ENCODE data around the gene MPZL1.

MPZL1 gene

DNA sequence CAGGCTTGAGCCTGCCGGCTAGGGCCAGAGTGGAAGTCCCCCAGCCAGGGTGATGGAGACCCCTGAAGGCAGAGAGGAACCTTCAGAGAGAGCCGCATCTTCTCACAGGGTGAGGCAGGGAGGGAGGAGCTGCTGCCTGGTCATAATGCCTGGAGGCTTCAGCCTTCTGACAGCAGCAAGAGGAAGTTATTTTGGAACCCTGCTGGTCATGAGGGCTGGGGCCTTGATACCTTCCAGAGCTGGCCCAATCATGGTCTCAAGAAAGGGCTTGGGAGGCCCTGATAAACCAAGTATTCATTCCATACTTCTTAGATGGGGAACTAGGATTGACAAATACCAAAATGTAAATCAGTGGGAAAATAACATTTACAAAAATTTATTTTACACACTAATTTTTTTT lies 26.6 kb upstream of the MPZL1 start:
- no peak for DNase-seq (ENCODE audit: low read depth in 2 of 2)

DNA sequence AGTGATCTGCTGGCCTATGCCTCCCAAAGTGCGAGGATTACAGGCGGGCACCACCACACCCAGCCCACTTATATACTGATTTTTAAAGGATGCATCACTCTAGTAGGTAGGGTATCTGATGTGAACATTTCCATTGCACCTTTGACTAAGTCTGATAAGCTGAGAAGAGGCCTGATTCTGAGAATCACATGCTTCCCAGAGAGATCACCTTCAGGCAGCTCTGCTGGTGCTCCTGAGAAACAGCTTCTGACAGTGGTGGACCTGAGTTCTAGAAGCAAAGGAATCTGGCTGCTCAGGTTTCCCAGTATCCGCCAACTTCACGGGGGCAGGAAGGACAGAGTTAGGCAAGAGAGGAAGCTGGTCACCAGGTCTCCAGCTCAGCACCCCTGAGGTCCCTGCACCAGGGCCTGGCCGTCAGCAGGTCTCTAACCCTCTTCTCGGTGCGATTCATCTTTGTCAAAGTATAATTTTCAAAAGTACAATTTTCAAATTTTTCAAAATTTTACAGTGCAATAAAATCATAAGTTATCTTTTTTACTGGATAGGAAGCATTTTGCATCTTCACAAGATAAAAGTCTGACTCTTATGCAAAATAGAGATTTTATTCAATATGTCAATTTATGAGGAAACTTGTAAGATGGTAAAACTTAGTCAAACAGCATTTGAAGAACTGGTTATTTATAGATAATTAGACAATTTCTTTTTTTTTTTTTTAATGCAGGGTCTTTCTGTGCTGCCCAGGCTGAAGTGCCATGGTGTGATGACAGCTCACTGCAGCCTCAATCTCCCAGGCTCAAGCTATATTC lies 25.8 kb upstream of the MPZL1 start:
- no peak for DNase-seq (ENCODE audit: low read depth in 2 of 2)

- no peak for DNase-seq (ENCODE audit: low read depth in 2 of 2)
Measured at GRCh38 chr1:167697667-167698141, 24.1 kb upstream of the MPZL1 start.

DNA sequence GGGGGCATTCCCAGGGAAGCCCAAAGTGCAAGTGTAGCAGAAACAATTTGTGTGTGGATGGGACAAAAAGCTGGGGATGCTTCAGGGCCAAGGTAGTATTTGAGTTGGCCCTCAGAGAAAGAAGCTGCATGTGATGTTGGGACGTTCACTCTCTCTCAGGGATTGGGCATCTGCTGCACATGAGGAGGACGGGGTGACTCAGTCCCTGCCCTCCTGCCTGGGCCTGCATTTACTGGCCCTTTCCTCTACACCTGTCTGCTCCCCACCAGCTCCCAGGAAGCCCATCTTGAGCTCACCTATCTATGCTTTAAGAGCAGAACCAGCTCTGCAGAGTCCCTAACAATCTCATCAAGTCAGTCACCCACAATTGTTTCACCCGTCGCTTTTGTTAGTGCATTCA lies 23.5 kb upstream of the MPZL1 start:
- no peak for DNase-seq (ENCODE audit: low read depth in 2 of 2)

- no peak for DNase-seq (ENCODE audit: low read depth in 2 of 2)
Measured at GRCh38 chr1:167701510-167701909, 20.3 kb upstream of the MPZL1 start.

DNA sequence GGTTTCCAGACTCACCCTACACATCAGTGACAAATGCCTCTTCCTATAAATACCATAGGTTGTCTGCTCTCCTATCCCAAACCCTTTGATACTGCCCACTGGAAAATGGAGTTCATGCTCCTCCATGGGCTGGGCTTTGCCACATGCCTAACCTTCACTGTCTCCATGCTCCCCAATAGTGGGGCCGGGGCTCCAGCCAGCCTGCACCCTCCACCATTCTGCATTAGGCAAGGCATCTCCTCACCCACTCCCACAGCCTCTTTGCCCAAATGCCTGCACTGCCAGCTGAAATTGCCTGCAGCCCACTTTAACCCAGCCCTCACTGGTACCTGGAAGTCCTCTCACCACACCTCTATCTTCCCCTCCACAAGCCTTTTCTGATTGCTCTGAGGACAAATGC lies 18.2 kb upstream of the MPZL1 start:
- no peak for DNase-seq (ENCODE audit: low read depth in 2 of 2)

- DNase-seq (ENCODE audit: low read depth in 2 of 2), result no peak
Measured at GRCh38 chr1:167704715-167705114, 17.1 kb upstream of the MPZL1 start.

DNA sequence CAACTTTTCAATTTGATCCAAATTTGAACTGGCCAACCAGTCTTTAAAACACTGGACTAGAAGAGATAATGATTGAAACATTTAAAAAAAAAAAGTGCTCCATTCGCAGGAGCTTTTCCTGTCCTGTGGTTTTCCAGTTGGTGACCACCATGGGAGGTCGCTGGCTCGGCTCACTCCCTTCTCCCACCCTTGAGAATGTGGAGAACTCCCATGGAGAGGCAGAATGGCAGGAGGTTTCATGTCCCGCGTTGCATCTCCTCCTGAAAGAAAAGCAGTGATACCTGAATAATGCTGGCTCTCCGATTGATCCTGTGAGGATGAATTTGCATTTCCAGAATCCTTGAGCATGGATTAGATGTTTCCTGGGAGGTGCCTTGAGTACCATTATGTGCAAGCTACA lies 16.5 kb upstream of the MPZL1 start:
- DNase-seq (ENCODE audit: low read depth in 2 of 2), result no peak

DNA sequence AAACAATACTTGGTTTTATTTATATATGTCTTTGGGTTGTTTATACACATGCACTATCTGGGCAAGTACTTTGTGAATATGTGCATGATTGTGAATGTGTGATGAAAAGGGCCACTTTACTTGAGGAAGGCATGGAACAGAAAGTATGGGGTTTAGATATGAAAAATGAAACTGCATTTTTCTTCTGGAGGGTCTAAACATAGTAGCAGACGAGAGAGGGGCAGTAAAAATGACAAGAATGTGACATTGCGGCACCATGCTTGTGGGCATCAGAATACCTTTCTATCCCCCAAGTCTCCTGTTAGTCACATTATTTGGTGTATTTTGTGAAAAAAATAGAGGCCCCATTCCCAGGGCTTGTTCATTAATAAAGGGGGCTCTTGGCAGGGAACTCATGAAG lies 15.4 kb upstream of the MPZL1 start:
- DNase-seq (ENCODE audit: low read depth in 2 of 2), result no peak

- no peak for DNase-seq (ENCODE audit: low read depth in 2 of 2)
Measured at GRCh38 chr1:167706931-167707877, 14.6 kb upstream of the MPZL1 start.

GRCh38 chr1:167707942-167708341 lies 13.8 kb upstream of the MPZL1 start:
- no peak for DNase-seq (ENCODE audit: low read depth in 2 of 2)

- DNase-seq (ENCODE audit: low read depth in 2 of 2), result no peak
Measured at GRCh38 chr1:167708940-167709389, 12.8 kb upstream of the MPZL1 start.

- no peak for DNase-seq (ENCODE audit: low read depth in 2 of 2)
Measured at GRCh38 chr1:167710836-167711235, 10.9 kb upstream of the MPZL1 start.

DNA sequence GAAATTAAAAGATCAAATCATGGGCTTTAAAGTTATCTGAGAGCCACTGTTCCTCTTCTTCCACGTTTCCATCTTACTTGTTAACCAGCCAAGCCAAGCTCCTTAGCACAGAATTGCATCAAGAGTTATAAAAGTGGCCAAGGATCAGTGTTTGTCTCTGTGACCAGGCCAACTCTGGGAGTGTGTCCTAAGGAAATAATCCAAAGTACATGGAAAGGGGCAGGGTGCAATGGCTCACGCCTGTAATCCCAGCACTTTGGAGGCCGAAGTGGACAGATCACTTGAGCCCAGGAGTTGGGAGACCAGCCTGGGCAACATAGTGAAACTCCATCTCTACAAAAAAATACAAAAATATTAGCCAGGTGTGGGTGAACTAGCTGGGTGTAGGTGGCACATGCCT lies 10.0 kb upstream of the MPZL1 start:
- no peak for DNase-seq (ENCODE audit: low read depth in 2 of 2)

DNA sequence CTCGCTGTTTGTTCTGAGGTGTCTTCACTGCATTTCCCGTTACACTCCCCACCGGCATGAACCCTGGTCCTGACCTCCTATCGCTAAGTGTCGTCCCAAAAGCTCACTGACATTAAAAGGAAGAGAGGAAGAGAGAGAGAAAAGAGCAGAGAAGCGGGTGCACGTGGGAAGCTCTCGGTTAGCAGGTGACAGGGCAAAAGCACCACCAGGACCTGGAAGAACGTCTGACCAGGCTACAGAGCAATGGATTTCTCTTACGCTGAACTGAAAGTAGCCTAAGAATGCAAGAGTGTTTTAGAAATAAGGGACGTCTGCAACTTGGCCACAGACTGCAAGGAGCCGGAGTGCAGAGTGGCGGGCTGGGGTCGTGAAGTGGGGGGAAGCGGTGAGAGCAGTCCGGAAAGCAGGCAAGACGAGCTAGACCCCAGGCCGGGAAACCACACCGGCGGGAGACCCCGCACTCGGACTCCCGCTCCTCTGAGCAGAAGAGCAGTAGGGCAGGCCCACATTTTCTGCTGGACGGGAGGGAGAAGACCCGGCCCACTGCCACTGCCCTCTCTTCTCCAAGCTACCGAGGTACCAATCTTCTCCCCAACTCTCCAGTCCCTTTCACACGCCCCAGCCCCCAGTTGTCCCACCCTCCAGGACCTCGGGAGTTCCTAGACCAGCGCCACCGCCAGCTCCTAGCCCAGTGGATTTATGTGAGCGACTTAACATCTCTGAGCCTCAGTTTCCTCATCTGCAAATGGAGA lies 8.3 kb upstream of the MPZL1 start:
- no peak for DNase-seq (ENCODE audit: low read depth in 2 of 2)

DNA sequence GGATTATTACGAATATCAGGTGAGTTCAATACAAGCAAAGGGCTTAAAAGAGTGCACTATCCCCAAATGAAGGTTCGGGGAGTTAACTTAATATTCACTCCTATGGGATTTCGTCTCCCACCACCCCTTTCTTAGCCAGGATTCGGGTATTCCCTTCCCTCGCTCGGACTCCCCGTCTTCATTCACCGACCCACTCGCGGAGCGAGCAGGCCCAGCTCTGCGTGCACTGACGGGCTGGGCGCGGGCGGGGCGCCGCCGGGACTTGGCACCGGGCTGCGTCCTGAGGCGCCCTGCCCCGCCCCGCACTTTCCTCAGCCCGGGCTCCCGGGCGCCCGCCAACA lies 7.7 kb upstream of the MPZL1 start:
- no peak for DNase-seq (ENCODE audit: low read depth in 2 of 2)

GRCh38 chr1:167714439-167715156 lies 7.2 kb upstream of the MPZL1 start:
- peak; percentile 83 to 93 for DNase-seq (ENCODE audit: low read depth in 2 of 2)

DNA sequence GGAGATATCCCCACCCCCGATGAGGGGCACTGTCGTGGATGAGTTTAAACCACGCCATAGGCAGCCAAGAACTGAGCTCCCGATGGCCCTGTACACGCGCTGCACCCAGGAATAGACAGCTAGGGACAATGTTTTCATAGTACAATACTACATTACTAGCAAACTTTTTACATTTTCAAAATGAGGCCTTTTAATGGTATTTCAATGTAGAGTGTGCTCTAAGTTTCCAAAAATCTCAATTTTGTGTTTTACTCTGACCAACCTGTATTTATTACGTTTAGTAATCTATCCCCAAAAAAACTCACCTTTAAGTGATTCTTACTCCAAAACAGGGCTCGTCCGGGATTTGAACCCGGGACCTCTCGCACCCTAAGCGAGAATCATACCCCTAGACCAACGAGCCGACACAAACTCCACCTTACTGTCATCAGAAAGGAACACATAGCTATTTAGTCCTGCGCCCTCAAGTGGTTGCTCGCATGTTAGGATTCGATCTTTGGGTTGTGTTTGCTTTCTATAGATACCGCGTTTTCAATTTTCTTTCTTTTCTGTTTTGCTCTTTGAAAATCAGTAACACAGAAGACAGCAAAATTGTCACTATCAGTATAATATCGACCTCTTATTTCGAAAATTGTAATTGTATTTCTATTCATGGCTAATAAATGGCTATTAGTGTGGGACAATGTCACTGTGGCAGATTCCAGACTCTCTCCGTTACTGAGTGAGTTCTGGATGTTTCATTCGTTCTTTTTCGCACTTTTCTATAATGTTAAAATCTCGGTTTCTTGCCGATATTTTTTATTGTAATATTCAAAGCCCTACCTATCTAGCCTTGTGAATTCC lies 6.4 kb upstream of the MPZL1 start:
- peak; percentile 69 to 79 for DNase-seq (ENCODE audit: low read depth in 2 of 2)

GRCh38 chr1:167716000-167716271 lies 5.8 kb upstream of the MPZL1 start:
- no peak for DNase-seq (ENCODE audit: low read depth in 2 of 2)

GRCh38 chr1:167717351-167717750 lies 4.4 kb upstream of the MPZL1 start:
- DNase-seq (ENCODE audit: low read depth in 2 of 2), result no peak
